Measurements from ENCODE around the gene OR1N1. TPM values are rescaled to one million over a fixed set of nuclear protein-coding genes. Genes with fewer than 3 reads are reported as not detected.
"Not testable (repeated sequence)": the region's sequence is repeated elsewhere in the genome, so short reads cannot be mapped to it uniquely, and the experiment has no call there.

OR1N1 gene
- total and polyA plus RNA-seq, 4 donors: not detected

- H3K4me3 ChIP-seq (ENCODE audit: low read depth, low read length): no peak overlapping the region
- no CpG with 5 or more reads among the region's 1 CpG for WGBS (ENCODE audit: insufficient coverage)
- no peaks in the 10 kb centered on the region for H3K4me1 ChIP-seq (ENCODE audit: control insufficient read depth, insufficient read depth, low read length)
- no peak for DNase-seq (ENCODE audit: low read depth in 4 of 6, low spot score in 6 of 6)
- H3K27me3 ChIP-seq (ENCODE audit: control insufficient read depth, insufficient read depth, low read length): no peaks in the 10 kb centered on the region
- no peaks in the 10 kb centered on the region for H3K36me3 ChIP-seq (ENCODE audit: control insufficient read depth, insufficient read depth, low read length)
- H3K27ac ChIP-seq (ENCODE audit: low read depth, low read length): no peak overlapping the region
- H3K9me3 ChIP-seq (ENCODE audit: control insufficient read depth, insufficient read depth, low read length): no peaks in the 10 kb centered on the region
Measured at GRCh38 chr9:122536134-122536533, 9.0 kb upstream of the OR1N1 start.

- H3K4me1 ChIP-seq (ENCODE audit: control insufficient read depth, insufficient read depth, low read length); H3K9me3 ChIP-seq (ENCODE audit: control insufficient read depth, insufficient read depth, low read length); H3K4me3 ChIP-seq (ENCODE audit: low read depth, low read length); H3K27ac ChIP-seq (ENCODE audit: low read depth, low read length); H3K36me3 ChIP-seq (ENCODE audit: control insufficient read depth, insufficient read depth, low read length); DNase-seq (ENCODE audit: low read depth in 4 of 6, low spot score in 6 of 6); H3K27me3 ChIP-seq (ENCODE audit: control insufficient read depth, insufficient read depth, low read length): not testable (repeated sequence)
- WGBS (ENCODE audit: insufficient coverage): 81% methylated on average over 4 of the region's 4 CpGs
Measured at GRCh38 chr9:122531157-122531556, 4.1 kb upstream of the OR1N1 start.

GRCh38 chr9:122526602-122527001 is 491 bp downstream of the OR1N1 start:
- no peak overlapping the region for H3K27ac ChIP-seq (ENCODE audit: low read depth, low read length)
- H3K9me3 ChIP-seq (ENCODE audit: control insufficient read depth, insufficient read depth, low read length): no peaks in the 10 kb centered on the region
- DNase-seq (ENCODE audit: low read depth in 4 of 6, low spot score in 6 of 6): no peak
- WGBS (ENCODE audit: insufficient coverage): 85% methylated on average over 6 of the region's 10 CpGs
- no peaks in the 10 kb centered on the region for H3K27me3 ChIP-seq (ENCODE audit: control insufficient read depth, insufficient read depth, low read length)
- no peaks in the 10 kb centered on the region for H3K4me1 ChIP-seq (ENCODE audit: control insufficient read depth, insufficient read depth, low read length)
- H3K36me3 ChIP-seq (ENCODE audit: control insufficient read depth, insufficient read depth, low read length): no peaks in the 10 kb centered on the region
- no peak overlapping the region for H3K4me3 ChIP-seq (ENCODE audit: low read depth, low read length)

GRCh38 chr9:122519376-122519775 is 7.7 kb downstream of the OR1N1 start:
- Histone ChIP-seq H3K27ac (ENCODE audit: low read depth, low read length) (no peak overlapping the region), H3K36me3 (ENCODE audit: control insufficient read depth, insufficient read depth, low read length) (no peaks in the 10 kb centered on the region), H3K4me1 (ENCODE audit: control insufficient read depth, insufficient read depth, low read length) (no peaks in the 10 kb centered on the region), H3K27me3 (ENCODE audit: control insufficient read depth, insufficient read depth, low read length) (no peaks in the 10 kb centered on the region), H3K9me3 (ENCODE audit: control insufficient read depth, insufficient read depth, low read length) (no peaks in the 10 kb centered on the region), H3K4me3 (ENCODE audit: low read depth, low read length) (no peak overlapping the region)
- no peak for DNase-seq (ENCODE audit: low read depth in 4 of 6, low spot score in 6 of 6)
- 94% methylated on average over 3 of the region's 3 CpGs for WGBS (ENCODE audit: insufficient coverage)

- no CpG with 5 or more reads among the region's 4 CpGs for WGBS (ENCODE audit: insufficient coverage)
- Histone ChIP-seq H3K27me3 (ENCODE audit: control insufficient read depth, insufficient read depth, low read length) (no peaks in the 10 kb centered on the region), H3K4me1 (ENCODE audit: control insufficient read depth, insufficient read depth, low read length) (no peaks in the 10 kb centered on the region), H3K27ac (ENCODE audit: low read depth, low read length) (no peak within 1 kb of the TSS), H3K4me3 (ENCODE audit: low read depth, low read length) (no peak within 1 kb of the TSS), H3K36me3 (ENCODE audit: control insufficient read depth, insufficient read depth, low read length) (no peaks in the 10 kb centered on the region), H3K9me3 (ENCODE audit: control insufficient read depth, insufficient read depth, low read length) (no peaks in the 10 kb centered on the region)
- DNase-seq (ENCODE audit: low read depth in 4 of 6, low spot score in 6 of 6): no peak
Measured at GRCh38 chr9:122518841-122519240, 8.3 kb downstream of the OR1N1 start, which contains the start of gene OR1J4. Gene OR1J4, plus strand, starts transcription at chr9:122519141. Its CDS starts 0 bp downstream, at chr9:122519141.

GRCh38 chr9:122518226-122518625 is 8.9 kb downstream of the OR1N1 start:
- 64% methylated on average over 2 of the region's 2 CpGs for WGBS (ENCODE audit: insufficient coverage)
- Histone ChIP-seq H3K27ac (ENCODE audit: low read depth, low read length) (no peak overlapping the region), H3K36me3 (ENCODE audit: control insufficient read depth, insufficient read depth, low read length) (no peaks in the 10 kb centered on the region), H3K4me1 (ENCODE audit: control insufficient read depth, insufficient read depth, low read length) (no peaks in the 10 kb centered on the region), H3K27me3 (ENCODE audit: control insufficient read depth, insufficient read depth, low read length) (no peaks in the 10 kb centered on the region), H3K9me3 (ENCODE audit: control insufficient read depth, insufficient read depth, low read length) (no peaks in the 10 kb centered on the region), H3K4me3 (ENCODE audit: low read depth, low read length) (no peak overlapping the region)
- DNase-seq (ENCODE audit: low read depth in 4 of 6, low spot score in 6 of 6): no peak

- 80% methylated on average over 3 of the region's 6 CpGs for WGBS (ENCODE audit: insufficient coverage)
- H3K4me3 ChIP-seq (ENCODE audit: low read depth, low read length): no peak within 1 kb of the TSS
- DNase-seq (ENCODE audit: low read depth in 4 of 6, low spot score in 6 of 6): no peak
Measured at GRCh38 chr9:122510502-122510901, 16.6 kb downstream of the OR1N1 start, which contains the start of gene OR1J2. Gene OR1J2, plus strand, starts transcription at chr9:122510802. Its CDS starts 0 bp downstream, at chr9:122510802.

GRCh38 chr9:122506964-122507363 is 20.1 kb downstream of the OR1N1 start:
- H3K36me3 ChIP-seq (ENCODE audit: control insufficient read depth, insufficient read depth, low read length): no peaks in the 10 kb centered on the region
- no peaks in the 10 kb centered on the region for H3K27me3 ChIP-seq (ENCODE audit: control insufficient read depth, insufficient read depth, low read length)
- H3K4me1 ChIP-seq (ENCODE audit: control insufficient read depth, insufficient read depth, low read length): no peaks in the 10 kb centered on the region
- no peak overlapping the region for H3K4me3 ChIP-seq (ENCODE audit: low read depth, low read length)
- H3K27ac ChIP-seq (ENCODE audit: low read depth, low read length): no peak overlapping the region
- DNase-seq (ENCODE audit: low read depth in 4 of 6, low spot score in 6 of 6): no peak
- no peaks in the 10 kb centered on the region for H3K9me3 ChIP-seq (ENCODE audit: control insufficient read depth, insufficient read depth, low read length)
- 58% methylated on average over 2 of the region's 2 CpGs for WGBS (ENCODE audit: insufficient coverage)

More at GRCh38 chr9:122510502-122510901, 16.6 kb downstream of the OR1N1 start, which contains the start of gene OR1J2:
- Histone ChIP-seq H3K27me3 (ENCODE audit: control insufficient read depth, insufficient read depth, low read length) (no peaks in the 10 kb centered on the region), H3K4me1 (ENCODE audit: control insufficient read depth, insufficient read depth, low read length) (no peaks in the 10 kb centered on the region), H3K27ac (ENCODE audit: low read depth, low read length) (no peak within 1 kb of the TSS), H3K9me3 (ENCODE audit: control insufficient read depth, insufficient read depth, low read length) (no peaks in the 10 kb centered on the region), H3K36me3 (ENCODE audit: control insufficient read depth, insufficient read depth, low read length) (no peaks in the 10 kb centered on the region)

GRCh38 chr9:122498883-122499288 is 28.2 kb downstream of the OR1N1 start:
- Histone ChIP-seq H3K27ac (ENCODE audit: low read depth, low read length) (no peak overlapping the region), H3K4me1 (ENCODE audit: control insufficient read depth, insufficient read depth, low read length) (no peaks in the 10 kb centered on the region), H3K36me3 (ENCODE audit: control insufficient read depth, insufficient read depth, low read length) (no peaks in the 10 kb centered on the region), H3K9me3 (ENCODE audit: control insufficient read depth, insufficient read depth, low read length) (peaks cover 3% of the 10 kb centered on the region), H3K4me3 (ENCODE audit: low read depth, low read length) (no peak overlapping the region), H3K27me3 (ENCODE audit: control insufficient read depth, insufficient read depth, low read length) (peaks cover 7% of the 10 kb centered on the region)
- peak in 2 of 6 donors; percentile 1 to 6 for DNase-seq (ENCODE audit: low read depth in 4 of 6, low spot score in 6 of 6)
- WGBS (ENCODE audit: insufficient coverage): 84% methylated on average over 2 of the region's 2 CpGs

- DNase-seq (ENCODE audit: low read depth in 4 of 6, low spot score in 6 of 6): peak in 1 of 6 donors; percentile 21
- WGBS (ENCODE audit: insufficient coverage): 67% methylated on average over 2 of the region's 5 CpGs
- H3K27me3 ChIP-seq (ENCODE audit: control insufficient read depth, insufficient read depth, low read length): peaks cover 5% of the 10 kb centered on the region
Measured at GRCh38 chr9:122479062-122479461, 48.0 kb downstream of the OR1N1 start.

More at GRCh38 chr9:122479062-122479461, 48.0 kb downstream of the OR1N1 start:
- H3K27ac ChIP-seq (ENCODE audit: low read depth, low read length): no peak overlapping the region
- H3K9me3 ChIP-seq (ENCODE audit: control insufficient read depth, insufficient read depth, low read length): no peaks in the 10 kb centered on the region
- no peak overlapping the region for H3K4me3 ChIP-seq (ENCODE audit: low read depth, low read length)
- no peaks in the 10 kb centered on the region for H3K4me1 ChIP-seq (ENCODE audit: control insufficient read depth, insufficient read depth, low read length)
- H3K36me3 ChIP-seq (ENCODE audit: control insufficient read depth, insufficient read depth, low read length): no peaks in the 10 kb centered on the region

Measured in spinal cord (tissue), 10 donors.